Stomach (tissue), 4 donors: ENCODE data around the gene MYO18A.

ENCODE experiments used
- CTCF ChIP-seq, 7 experiments: fragments of 450-650 bp in 4 of 7; fragments of 200-600 bp in 3 of 7; sonication (generic) in 3 of 7; IDR thresholded peaks; one replicate each; pipeline ENCODE4 v1.5.1; 2016 to 2019; ENCODE audit warnings: antibody characterized with exemption in 7 of 7, control low read depth in 2 of 7, mild to moderate bottlenecking in 1 of 7
- POLR2A ChIP-seq, 4 donors: fragments of 450-650 bp; IDR thresholded peaks; one replicate each; pipeline ENCODE4 v1.6.1; 2016; ENCODE audit warnings: antibody characterized with exemption in 4 of 4, control low read depth in 2 of 4, mild to moderate bottlenecking in 1 of 4, moderate library complexity in 1 of 4

GRCh38 chr17:29212681-29213121, 32.5 kb upstream of the MYO18A start:
- TF ChIP-seq CTCF (IDR thresholded peaks at IDR 0.05), result no peak
- no peak for TF ChIP-seq POLR2A (IDR thresholded peaks at IDR 0.05)
